ENCODE measurements around the gene DIAPH1.

Gene DIAPH1

GRCh38 chr5:141522301-141522700 is 96.5 kb downstream of the DIAPH1 start:
- in situ Hi-C loops (cut with MboI; ENCODE audit: low sequenced_read_pairs): no loop called here

GRCh38 chr5:141521244-141521781 is 97.5 kb downstream of the DIAPH1 start:
- in situ Hi-C loops (cut with MboI; ENCODE audit: low sequenced_read_pairs): no loop called here

GRCh38 chr5:141519605-141520565 is 98.9 kb downstream of the DIAPH1 start:
- in situ Hi-C loops (cut with MboI; ENCODE audit: low sequenced_read_pairs): no loop called here

GRCh38 chr5:141518618-141519015 is 100.2 kb downstream of the DIAPH1 start:
- in situ Hi-C loops (cut with MboI; ENCODE audit: low sequenced_read_pairs): no loop called here

GRCh38 chr5:141517880-141518617 is 100.8 kb downstream of the DIAPH1 start:
- in situ Hi-C loops (cut with MboI; ENCODE audit: low sequenced_read_pairs): no loop called here

GRCh38 chr5:141517312-141517711 is 101.5 kb downstream of the DIAPH1 start:
- in situ Hi-C loops (cut with MboI; ENCODE audit: low sequenced_read_pairs): no loop called here

- in situ Hi-C loops (cut with MboI; ENCODE audit: low sequenced_read_pairs): no loop called here
Observed at GRCh38 chr5:141516672-141517025, 102.2 kb downstream of the DIAPH1 start.

- in situ Hi-C loops (cut with MboI; ENCODE audit: low sequenced_read_pairs): no loop called here
Observed at GRCh38 chr5:141515946-141516671, 102.7 kb downstream of the DIAPH1 start.

- in situ Hi-C loops (cut with MboI; ENCODE audit: low sequenced_read_pairs): no loop called here
Observed at GRCh38 chr5:141515141-141515540, 103.7 kb downstream of the DIAPH1 start.

GRCh38 chr5:141514330-141515133 is 104.3 kb downstream of the DIAPH1 start:
- in situ Hi-C loops (cut with MboI; ENCODE audit: low sequenced_read_pairs): no loop called here

GRCh38 chr5:141513627-141514329 is 105.0 kb downstream of the DIAPH1 start:
- in situ Hi-C loops (cut with MboI; ENCODE audit: low sequenced_read_pairs): no loop called here

- in situ Hi-C loops (cut with MboI; ENCODE audit: low sequenced_read_pairs): no loop called here
Observed at GRCh38 chr5:141512911-141513626, 105.7 kb downstream of the DIAPH1 start.

GRCh38 chr5:141512390-141512910 is 106.3 kb downstream of the DIAPH1 start:
- in situ Hi-C loops (cut with MboI; ENCODE audit: low sequenced_read_pairs): no loop called here

GRCh38 chr5:141511771-141512325 is 107.0 kb downstream of the DIAPH1 start:
- in situ Hi-C loops (cut with MboI; ENCODE audit: low sequenced_read_pairs): no loop called here

GRCh38 chr5:141510850-141511601 is 107.8 kb downstream of the DIAPH1 start:
- in situ Hi-C loops (cut with MboI; ENCODE audit: low sequenced_read_pairs): no loop called here

GRCh38 chr5:141510160-141510559 is 108.6 kb downstream of the DIAPH1 start:
- in situ Hi-C loops (cut with MboI; ENCODE audit: low sequenced_read_pairs): no loop called here

GRCh38 chr5:141508798-141509611 is 109.8 kb downstream of the DIAPH1 start:
- in situ Hi-C loops (cut with MboI; ENCODE audit: low sequenced_read_pairs): no loop called here
